Stromal cell of bone marrow (primary cell): ENCODE measurements around the gene TRPC4AP.
"Not testable (repeated sequence)": the region's sequence is repeated elsewhere in the genome, so short reads cannot be mapped to it uniquely, and the experiment has no call there.

Experiments
- DNase-seq: peaks from one replicate; pipeline ENCODE4 v3.0.0-alpha.2; 2012; ENCODE audit warnings: low read depth

TRPC4AP gene

GRCh38 chr20:35101620-35102019 lies 9.0 kb upstream of the TRPC4AP start:
- no peak for DNase-seq

- peak; percentile 71 for DNase-seq
These were observed 769 bp upstream of the TRPC4AP start for GRCh38 chr20:35093267-35093884.

DNA sequence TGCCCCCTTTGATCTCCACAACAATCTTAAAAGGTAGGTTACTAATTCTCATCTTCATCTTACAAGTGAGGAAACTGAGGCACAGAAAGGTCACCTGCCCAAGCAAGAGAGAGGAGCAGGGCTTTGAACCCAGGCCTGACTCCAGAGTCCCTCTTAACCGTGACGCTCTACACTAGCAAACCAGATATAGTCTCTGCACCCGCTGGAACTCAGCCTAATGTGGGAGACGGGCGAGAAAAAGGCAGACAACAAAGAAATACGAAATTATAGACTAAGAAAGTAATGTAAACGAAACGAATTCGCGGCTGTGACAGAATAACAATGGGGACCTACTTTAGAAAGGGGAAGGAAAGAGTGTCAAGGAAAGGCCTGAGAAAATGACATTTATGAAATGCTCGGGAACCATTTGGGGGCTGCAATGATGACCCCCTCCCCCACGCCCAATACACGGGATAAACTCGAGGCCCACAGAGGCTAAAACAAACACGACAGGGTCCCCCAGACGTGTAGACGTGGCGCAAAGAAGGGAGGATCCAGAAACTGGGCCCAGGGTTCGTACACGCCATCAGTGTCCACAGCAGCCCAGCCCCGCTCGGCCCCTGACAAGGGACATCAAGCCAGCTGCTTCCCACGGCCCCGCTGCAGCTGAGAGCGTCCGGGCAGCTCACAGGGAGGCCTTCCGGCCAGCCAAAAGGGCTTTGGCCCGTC lies 637 bp downstream of the TRPC4AP start:
- no peak for DNase-seq

DNA sequence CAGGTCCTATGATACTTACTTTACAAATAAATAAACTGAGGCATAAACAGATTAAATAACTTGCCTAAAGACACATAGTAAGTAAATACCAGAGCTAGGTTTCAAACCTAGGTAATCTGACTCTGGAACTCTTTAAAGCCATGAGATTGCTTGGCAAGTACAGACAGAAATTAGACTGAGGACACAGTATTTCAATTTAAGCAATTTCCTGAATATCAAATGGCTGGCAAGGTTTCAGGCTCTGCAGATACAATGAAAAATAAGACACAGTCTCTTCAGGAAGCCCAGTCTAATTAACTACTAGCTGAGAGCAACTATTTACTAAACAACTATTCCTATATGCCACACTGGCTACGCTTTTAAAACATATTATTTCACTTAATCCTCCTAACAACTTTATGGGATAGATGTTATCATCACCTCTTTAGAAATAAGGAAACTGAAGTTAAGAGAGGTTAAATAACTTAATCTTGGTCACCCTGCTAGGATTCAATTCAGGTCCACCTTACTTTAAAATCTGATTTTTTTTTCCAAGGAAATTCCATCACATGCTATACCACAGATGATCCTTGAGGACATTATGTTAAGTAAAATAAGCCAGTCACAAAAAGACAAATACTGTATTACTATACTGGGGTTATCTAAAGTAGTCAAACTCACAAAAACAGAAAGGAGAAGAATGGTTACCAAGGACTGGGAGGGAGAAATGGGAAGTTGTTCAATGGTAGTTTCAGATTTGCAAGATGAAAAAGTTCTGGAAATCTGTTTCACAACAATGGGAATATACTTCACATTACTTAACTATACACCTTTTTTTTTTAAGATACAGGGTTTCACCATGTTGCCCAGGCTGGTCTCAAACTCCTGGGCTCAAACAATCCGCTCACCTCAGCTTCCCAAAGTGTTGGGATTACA lies 4.1 kb downstream of the TRPC4AP start:
- no peak for DNase-seq

DNA sequence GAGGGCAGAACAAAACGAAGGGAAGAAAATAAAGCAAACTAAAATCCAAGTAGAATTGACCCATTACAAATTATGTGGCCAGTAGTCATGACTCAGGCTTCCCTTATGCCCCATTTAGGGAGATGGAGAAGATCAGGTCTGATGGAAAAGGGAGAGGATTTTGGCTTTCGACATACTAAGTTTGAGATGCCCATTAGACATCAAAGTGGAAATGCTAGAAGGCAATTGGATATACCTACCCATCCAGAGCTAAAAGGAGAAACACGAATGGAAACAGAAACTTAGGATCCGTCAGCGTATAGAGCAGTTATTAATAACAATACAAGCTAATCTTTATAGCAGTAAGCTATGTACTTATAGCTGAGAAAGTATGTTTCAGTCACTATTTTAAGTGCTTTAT lies 4.8 kb downstream of the TRPC4AP start:
- DNase-seq: no peak

DNA sequence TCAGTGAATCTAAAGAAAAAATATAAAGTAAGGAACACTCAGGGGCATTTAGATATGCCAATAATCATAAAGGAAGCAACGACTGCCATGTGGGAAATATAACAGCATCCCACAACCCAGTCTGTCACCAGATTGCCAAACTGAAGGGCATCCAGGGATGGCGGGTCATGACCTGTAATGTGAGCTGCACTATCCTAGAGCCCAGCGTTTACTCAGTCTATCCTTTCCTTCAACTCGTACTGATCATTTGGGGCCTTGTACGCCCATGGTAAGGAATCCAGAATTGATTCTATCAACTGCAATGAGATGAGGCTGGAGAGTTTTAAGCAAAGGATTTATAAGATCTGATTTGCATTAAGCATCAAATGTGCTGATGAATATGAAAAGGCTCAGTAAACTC lies 5.3 kb downstream of the TRPC4AP start:
- no peak for DNase-seq

GRCh38 chr20:35085477-35086225 lies 7.0 kb downstream of the TRPC4AP start:
- no peak for DNase-seq

- no peak for DNase-seq
These were observed 7.6 kb downstream of the TRPC4AP start for GRCh38 chr20:35084998-35085397.

- DNase-seq: not testable (repeated sequence)
These were observed 12.3 kb downstream of the TRPC4AP start for GRCh38 chr20:35080348-35080642.

DNA sequence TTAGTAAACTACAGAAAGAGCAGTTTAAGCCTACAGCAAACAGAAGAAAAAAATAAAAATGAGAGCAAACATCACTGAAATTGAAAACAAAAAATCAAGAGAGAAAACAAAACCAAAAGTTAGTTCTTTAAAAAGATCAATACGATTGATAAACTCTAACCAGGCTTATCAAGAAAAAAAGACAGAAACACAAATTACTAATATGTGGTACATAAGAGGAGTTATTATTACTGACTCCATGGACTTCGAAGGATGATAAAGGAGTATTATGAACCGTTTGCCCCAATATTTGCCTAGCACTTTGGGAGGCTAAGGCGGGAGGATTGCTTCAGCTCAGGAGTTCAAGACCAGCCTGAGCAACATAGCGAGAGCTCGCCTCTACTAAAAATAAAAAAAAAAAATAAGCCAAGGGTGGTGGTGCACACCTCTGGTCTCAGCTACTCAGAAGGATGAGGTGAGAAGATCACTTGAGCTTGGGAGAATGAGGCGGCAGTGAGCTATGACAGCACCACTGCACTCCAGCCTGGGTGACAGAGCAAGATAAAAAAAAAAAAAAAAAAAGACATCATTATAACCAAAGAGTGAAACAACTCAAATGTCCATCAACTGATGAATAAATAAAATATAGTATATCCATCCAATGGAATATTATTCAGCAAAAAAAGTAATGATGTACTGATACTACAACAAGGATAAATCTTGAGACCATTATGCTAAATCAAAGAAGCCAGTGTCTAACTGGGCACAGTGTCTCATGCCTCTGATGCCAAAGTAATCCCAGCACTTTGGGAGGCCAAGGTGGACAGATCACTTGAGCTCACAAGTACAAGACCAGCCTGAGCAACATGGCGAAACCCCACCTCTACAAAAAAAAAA lies 12.9 kb downstream of the TRPC4AP start:
- DNase-seq: no peak

DNA sequence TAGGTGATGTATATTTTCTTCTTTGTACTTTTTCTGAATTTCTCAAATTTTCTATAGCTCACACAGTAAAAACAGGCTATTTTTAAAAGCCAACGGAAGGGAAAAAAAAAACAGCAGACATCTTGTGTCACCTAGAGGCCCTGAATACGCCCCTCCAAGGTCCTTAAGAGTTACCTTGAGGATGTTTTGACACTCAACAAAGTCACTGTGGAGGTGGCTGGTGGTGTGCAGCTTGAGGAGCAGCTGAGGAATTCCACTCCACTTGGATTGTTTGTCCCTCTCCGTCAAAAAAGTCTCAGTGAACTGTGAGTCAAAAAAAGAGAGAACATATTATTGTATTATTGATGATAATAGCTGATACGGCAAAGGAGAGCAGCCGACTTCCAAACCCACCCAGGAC lies 14.7 kb downstream of the TRPC4AP start:
- no peak for DNase-seq

- no peak for DNase-seq
These were observed 15.3 kb downstream of the TRPC4AP start for GRCh38 chr20:35077341-35077740.

- not testable (repeated sequence) for DNase-seq
These were observed 21.0 kb downstream of the TRPC4AP start for GRCh38 chr20:35071436-35072153.

- DNase-seq: no peak
These were observed 26.4 kb downstream of the TRPC4AP start for GRCh38 chr20:35066194-35066593.

DNA sequence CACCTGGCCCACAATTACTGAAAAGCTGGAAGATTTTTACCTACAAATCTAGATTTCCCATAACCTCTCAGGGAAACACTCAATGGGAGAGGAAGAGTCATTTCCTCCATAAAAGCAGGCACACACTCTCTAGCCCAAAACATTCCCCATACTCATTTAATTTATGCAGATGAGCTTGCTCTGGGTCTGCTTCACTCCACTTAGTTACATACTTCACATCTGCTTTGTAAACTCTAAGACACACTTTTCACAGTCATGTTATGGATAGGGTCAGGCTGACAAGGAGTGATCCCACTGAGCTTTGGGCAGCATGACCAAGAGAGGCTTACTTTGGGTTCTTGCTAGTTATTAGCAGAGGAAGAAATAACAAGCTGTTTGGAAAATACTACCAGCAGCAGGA lies 27.4 kb downstream of the TRPC4AP start:
- no peak for DNase-seq

DNA sequence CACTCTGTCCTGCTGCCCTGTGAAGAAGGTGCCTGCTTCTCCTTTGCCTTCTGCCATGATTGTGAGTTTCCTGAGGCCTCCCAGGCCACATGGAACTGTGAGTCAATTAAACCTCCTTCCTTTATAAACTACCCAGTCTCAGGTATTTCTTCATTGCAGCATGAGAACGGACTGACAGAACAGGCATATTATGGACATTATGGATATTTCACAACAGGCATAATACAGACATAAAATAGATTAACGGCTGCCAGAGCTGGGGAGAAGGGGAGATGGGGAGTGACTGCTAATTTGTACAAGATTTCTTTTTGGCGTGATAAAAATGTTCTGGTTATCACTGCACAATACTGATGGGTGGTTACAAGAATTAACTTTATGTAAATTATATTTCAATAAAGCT lies 29.4 kb downstream of the TRPC4AP start:
- no peak for DNase-seq

GRCh38 chr20:35062478-35062877 lies 30.1 kb downstream of the TRPC4AP start:
- DNase-seq: no peak

DNA sequence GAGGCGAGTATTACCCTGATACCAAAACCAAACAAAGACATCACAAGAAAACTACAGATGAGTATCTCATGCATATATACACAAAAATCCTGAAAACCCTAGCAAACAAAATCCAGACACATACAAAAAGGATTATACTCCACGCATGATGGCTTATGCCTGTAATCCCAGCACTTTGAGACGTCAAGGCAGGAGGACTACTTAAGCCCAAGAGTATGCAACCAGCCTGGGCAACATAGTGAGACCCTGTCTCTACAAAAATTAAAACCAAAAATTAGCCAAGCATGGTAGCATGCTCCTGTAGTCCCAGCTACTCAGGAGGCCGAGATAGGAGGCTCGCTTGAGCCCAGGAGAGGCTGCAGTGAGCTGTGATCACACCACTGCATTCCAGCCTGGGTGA lies 32.4 kb downstream of the TRPC4AP start:
- no peak for DNase-seq

- no peak for DNase-seq
These were observed 33.0 kb downstream of the TRPC4AP start for GRCh38 chr20:35059612-35060011.

- no peak for DNase-seq
These were observed 33.5 kb downstream of the TRPC4AP start for GRCh38 chr20:35059110-35059509.
